GM23338 (cell line): Measurements from ENCODE around the gene GDAP2. TPM values are rescaled to one million over a fixed set of nuclear protein-coding genes. Genes with fewer than 3 reads are reported as not detected.

Experiments used
- ATAC-seq: fragments of 200-7000 bp; cut with Tn5 transposase; 3 replicates; pipeline ENCODE4 v1.9.1; 2020
- DNase-seq: peaks from one replicate; pipeline ENCODE4 v3.0.0-alpha.2; 2015; ENCODE audit warnings: low spot score
- H2AFZ ChIP-seq: fragments of 200-600 bp; sonication (generic); 2 replicates; pipeline ENCODE4 v1.8.0; 2016; ENCODE audit warnings: antibody characterized with exemption, mild to moderate bottlenecking, moderate library complexity
- H3F3A ChIP-seq: fragments of 200-600 bp; sonication (generic); replicated peaks from 2 replicates; pipeline ENCODE4 v1.8.0; 2017; ENCODE audit warnings: antibody characterized with exemption, mixed run types, low read depth
- H3K27ac ChIP-seq: fragments of 200-600 bp; sonication (generic); 2 replicates; pipeline ENCODE4 v1.6.1; 2016; ENCODE audit warnings: low read depth
- H3K27me3 ChIP-seq: fragments of 200-600 bp; sonication (generic); 2 replicates; pipeline ENCODE4 v1.8.0; 2016; ENCODE audit warnings: mild to moderate bottlenecking, mixed run types, moderate library complexity; ENCODE audit not compliant: insufficient read depth
- H3K36me3 ChIP-seq: fragments of 200-600 bp; sonication (generic); 2 replicates; pipeline ENCODE4 v1.8.0; 2016; ENCODE audit warnings: mild to moderate bottlenecking; ENCODE audit not compliant: insufficient read depth
- H3K4me1 ChIP-seq: fragments of 200-600 bp; sonication (generic); 2 replicates; pipeline ENCODE4 v1.8.0; 2016; ENCODE audit warnings: mild to moderate bottlenecking, moderate library complexity; ENCODE audit not compliant: insufficient read depth
- H3K4me2 ChIP-seq: fragments of 200-600 bp; sonication (generic); 2 replicates; pipeline ENCODE4 v1.7.1; 2017; ENCODE audit warnings: mixed run types
- H3K4me3 ChIP-seq: fragments of 200-600 bp; sonication (generic); 2 replicates; pipeline ENCODE4 v1.6.1; 2016; ENCODE audit warnings: mixed run types
- H3K79me2 ChIP-seq: fragments of 200-600 bp; sonication (generic); replicated peaks from 2 replicates; pipeline ENCODE4 v1.8.0; 2017; ENCODE audit warnings: mild to moderate bottlenecking; ENCODE audit not compliant: insufficient read depth
- H3K9me2 ChIP-seq: fragments of 200-600 bp; sonication (generic); 2 replicates; pipeline ENCODE4 v1.8.0; 2017; ENCODE audit not compliant: insufficient read depth
- H4K20me1 ChIP-seq: fragments of 200-600 bp; sonication (generic); replicated peaks from 2 replicates; pipeline ENCODE4 v1.8.0; 2017; ENCODE audit warnings: mild to moderate bottlenecking; ENCODE audit not compliant: insufficient read depth
- H3K27ac Mint-ChIP-seq: 2 replicates; pipeline ENCODE4 v1.8.0; 2020; ENCODE audit warnings: inconsistent platforms, mild to moderate bottlenecking, moderate library complexity, mixed read lengths
- H3K27me3 Mint-ChIP-seq: 3 replicates; pipeline ENCODE4 v1.8.0; 2022; ENCODE audit warnings: low read depth, mild to moderate bottlenecking, moderate library complexity, mixed read lengths, inconsistent platforms; ENCODE audit not compliant: insufficient read depth, poor library complexity
- H3K36me3 Mint-ChIP-seq: 3 replicates; pipeline ENCODE4 v1.8.0; 2021; ENCODE audit warnings: low read depth, mild to moderate bottlenecking, inconsistent platforms, moderate library complexity, mixed read lengths
- H3K4me1 Mint-ChIP-seq: 3 replicates; pipeline ENCODE4 v1.8.0; 2020; ENCODE audit warnings: mild to moderate bottlenecking, inconsistent platforms, mixed read lengths
- H3K4me3 Mint-ChIP-seq: 3 replicates; pipeline ENCODE4 v1.8.0; 2021; ENCODE audit warnings: moderate library complexity, mild to moderate bottlenecking, inconsistent platforms, mixed read lengths
- H3K9me3 Mint-ChIP-seq: 3 replicates; pipeline ENCODE4 v1.8.0; 2020; ENCODE audit warnings: moderate library complexity, mild to moderate bottlenecking, inconsistent platforms, mixed read lengths
- ETS1 ChIP-seq: IDR thresholded peaks from 2 replicates; pipeline ENCODE4 v1.6.1; 2016; ENCODE audit warnings: antibody characterized with exemption
- EZH2 ChIP-seq: fragments of 200-600 bp; sonication (generic); IDR thresholded peaks from one replicate; pipeline ENCODE4 v1.8.0; 2017; ENCODE audit warnings: antibody characterized with exemption, mild to moderate bottlenecking, low read depth; ENCODE audit not compliant: unreplicated experiment
- EZH2phosphoT487 ChIP-seq: fragments of 200-600 bp; sonication (generic); IDR thresholded peaks from one replicate; pipeline ENCODE4 v1.8.1; 2018; ENCODE audit warnings: antibody characterized with exemption; ENCODE audit not compliant: unreplicated experiment
- JUNB ChIP-seq: IDR thresholded peaks from one replicate; pipeline ENCODE4 v1.6.1; 2016; ENCODE audit warnings: antibody characterized with exemption; ENCODE audit not compliant: unreplicated experiment
- NANOG ChIP-seq: IDR thresholded peaks from 2 replicates; pipeline ENCODE4 v1.6.1; 2016; ENCODE audit warnings: antibody characterized with exemption, borderline replicate concordance
- POLR2AphosphoS5 ChIP-seq: IDR thresholded peaks from 2 replicates; pipeline ENCODE4 v1.6.1; 2016; ENCODE audit warnings: antibody characterized with exemption, low read depth
- ZNF331 ChIP-seq: fragments of 250-450 bp; sonication (Bioruptor Pico); IDR thresholded peaks from 2 replicates; pipeline ENCODE4 v1.5.0; 2020; ENCODE audit warnings: low read depth, mild to moderate bottlenecking, moderate library complexity
- ZNF462 ChIP-seq: fragments of 250-450 bp; sonication (Bioruptor Pico); IDR thresholded peaks from 2 replicates; pipeline ENCODE4 v1.5.0; 2020; ENCODE audit warnings: mild to moderate bottlenecking, moderate library complexity
- polyA plus RNA-seq: library from polyadenylated mRNA; unstranded; fragments of >200 nt; fragmentation: Nextera tagmentation; extraction: Ambion mirVana; gene quantifications from 2 replicates; pipeline ENCODE4 v1.2.1, GENCODE V29; 2016
- total RNA-seq: library from RNA; depleted of rRNA; stranded (reverse); fragments of >200 nt; shearing (Covaris generic); gene quantifications from 2 replicates; pipeline ENCODE4 v1.2.3, GENCODE V29; 2014

GDAP2 gene
- total and polyA plus RNA-seq, 2 experiments from 2014 or later = 10.7 to 24.5 TPM

GRCh38 chr1:117819301-117819700 lies 110.1 kb downstream of the GDAP2 start:
- Mint-ChIP-seq H3K27ac (no peak overlapping the region), H3K36me3 (no peaks in the 10 kb centered on the region), H3K27me3 (peaks cover 3% of the 10 kb centered on the region), H3K4me1 (peaks cover 3% of the 10 kb centered on the region; the same call in 1 of the 3 replicates), H3K9me3 (peaks cover 13% of the 10 kb centered on the region; the same call in 2 of the 3 replicates), H3K4me3 (no peak overlapping the region)
- Histone ChIP-seq H3K4me3 (no peak overlapping the region), H3F3A (no peaks in the 10 kb centered on the region), H3K27ac (no peak overlapping the region), H4K20me1 (no peaks in the 10 kb centered on the region), H3K36me3 (no peaks in the 10 kb centered on the region), H3K79me2 (no peaks in the 10 kb centered on the region), H2AFZ (no peak overlapping the region), H3K27me3 (no peaks in the 10 kb centered on the region), H3K4me1 (no peaks in the 10 kb centered on the region), H3K9me2 (peaks cover 13% of the 10 kb centered on the region), H3K4me2 (no peak overlapping the region)
- no peak for TF ChIP-seq ETS1
- ATAC-seq (no peak), DNase-seq (no peak)

DNA sequence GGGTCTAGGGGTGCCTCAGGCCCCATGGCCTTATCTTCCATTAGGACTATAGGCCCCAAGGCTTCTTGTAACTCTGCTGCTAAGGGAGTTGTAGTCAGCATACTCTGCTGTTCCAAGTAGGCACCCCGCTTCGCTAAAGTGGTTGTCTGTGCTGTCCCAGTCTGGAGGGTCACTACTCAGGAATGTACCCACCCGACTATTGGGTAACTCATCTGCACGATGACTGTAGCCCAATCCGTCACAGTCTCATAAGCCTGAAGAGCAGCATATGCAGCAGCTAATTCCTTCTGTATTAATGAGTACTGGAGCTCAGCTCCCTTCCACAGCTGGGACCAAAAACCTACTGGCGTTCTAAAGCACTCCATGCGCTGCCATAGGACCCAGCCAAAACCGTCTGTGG lies 111.0 kb downstream of the GDAP2 start:
- Histone ChIP-seq H3K79me2 (no peaks in the 10 kb centered on the region), H3K4me1 (no peaks in the 10 kb centered on the region), H3K4me2 (no peak overlapping the region), H4K20me1 (no peaks in the 10 kb centered on the region), H3K27ac (no peak overlapping the region), H3K27me3 (no peaks in the 10 kb centered on the region), H2AFZ (no peak overlapping the region), H3F3A (no peaks in the 10 kb centered on the region), H3K9me2 (peaks cover 13% of the 10 kb centered on the region), H3K4me3 (no peak overlapping the region), H3K36me3 (no peaks in the 10 kb centered on the region)
- H3K27me3 Mint-ChIP-seq = peaks cover 3% of the 10 kb centered on the region
- ATAC-seq (no peak), DNase-seq (no peak)
- no peaks in the 10 kb centered on the region for H3K36me3 Mint-ChIP-seq
- no peak for TF ChIP-seq POLR2AphosphoS5
- peaks cover 3% of the 10 kb centered on the region; the same call in 1 of the 3 replicates for H3K4me1 Mint-ChIP-seq
- H3K9me3 Mint-ChIP-seq = peaks cover 13% of the 10 kb centered on the region; the same call in 2 of the 3 replicates
- no peak overlapping the region for H3K4me3 Mint-ChIP-seq
- no peak overlapping the region for H3K27ac Mint-ChIP-seq

DNA sequence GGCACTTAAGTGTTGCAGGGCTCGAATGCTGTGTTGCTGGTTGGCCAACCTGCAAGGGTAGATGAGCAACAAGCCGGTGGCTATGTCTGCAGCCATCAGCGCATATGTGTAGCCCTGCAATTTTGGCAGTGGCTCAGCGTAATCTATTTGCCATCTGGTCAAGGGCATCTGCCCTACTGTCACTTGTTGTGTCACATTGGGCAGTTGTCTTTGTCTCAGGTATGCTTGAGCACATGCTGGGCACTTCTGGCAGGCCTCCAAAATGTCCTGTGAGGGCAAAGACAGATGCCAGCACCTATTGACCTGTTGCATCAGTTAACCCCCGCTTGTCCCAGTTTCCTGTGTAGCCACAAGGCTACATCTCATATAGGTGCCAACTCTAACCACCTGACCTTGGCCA lies 111.8 kb downstream of the GDAP2 start:
- no peak for ATAC-seq
- H3K4me1 Mint-ChIP-seq = peaks cover 3% of the 10 kb centered on the region; the same call in 1 of the 3 replicates
- TF ChIP-seq ZNF331 (CRISPR knock-in tag) (no peak), JUNB (no peak), EZH2phosphoT487 (no peak), ZNF462 (CRISPR knock-in tag) (no peak), NANOG (no peak), EZH2 (no peak)

More for the DNA sequence above, 111.8 kb downstream of the GDAP2 start:
- H3K27ac ChIP-seq = no peak overlapping the region
- no peaks in the 10 kb centered on the region for H3K27me3 ChIP-seq
- H3K79me2 ChIP-seq = no peaks in the 10 kb centered on the region
- Mint-ChIP-seq H3K9me3 (peaks cover 11% of the 10 kb centered on the region; the same call in 2 of the 3 replicates), H3K27ac (no peak overlapping the region), H3K36me3 (no peaks in the 10 kb centered on the region), H3K27me3 (peaks cover 3% of the 10 kb centered on the region), H3K4me3 (no peak overlapping the region)
- no peak overlapping the region for H3K4me2 ChIP-seq
- no peak overlapping the region for H3K4me3 ChIP-seq
- H3K36me3 ChIP-seq = no peaks in the 10 kb centered on the region
- H3K4me1 ChIP-seq = no peaks in the 10 kb centered on the region
- no peak overlapping the region for H2AFZ ChIP-seq
- H3K9me2 ChIP-seq = peaks cover 18% of the 10 kb centered on the region
- no peaks in the 10 kb centered on the region for H3F3A ChIP-seq
- H4K20me1 ChIP-seq = no peaks in the 10 kb centered on the region
- DNase-seq = no peak
